ENCODE results near the gene SLC28A3. TPM values are rescaled to one million over a fixed set of nuclear protein-coding genes. Genes with fewer than 3 reads are reported as not detected.

SLC28A3 gene
- total and polyA plus RNA-seq, 2 of the 8 experiments (the other 6 are each of a cell fraction or from before 2014, with no cell fraction given): 0.02 TPM; not detected in 1

DNA sequence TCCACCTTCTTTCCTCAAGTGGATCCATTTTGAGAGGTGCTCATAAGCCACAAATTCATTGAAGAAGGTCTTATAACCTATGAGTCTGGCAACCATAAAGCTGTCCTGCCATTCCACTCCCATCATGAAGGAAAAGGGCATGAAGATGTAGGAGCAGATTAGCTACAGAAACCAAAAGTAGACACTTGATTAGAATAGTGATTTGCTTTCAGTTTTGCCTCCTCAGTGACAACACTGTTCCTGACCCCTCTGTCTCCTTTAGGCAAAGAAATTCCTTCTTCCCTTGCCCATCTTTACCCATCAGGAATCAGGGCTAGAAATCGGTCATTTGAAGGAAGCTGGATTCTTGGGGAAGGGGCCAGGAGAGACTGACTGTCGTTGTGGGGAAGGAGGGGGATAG is 55.2 kb downstream of the SLC28A3 start:
- no peak overlapping the region for H4K8ac ChIP-seq (ENCODE audit: extremely low read depth, insufficient read depth, low read length)
- H3K9ac ChIP-seq (replicated peaks in 1 of 4; ENCODE audit: extremely low read depth in 1 of 4, low read depth in 3 of 4, low read length in 3 of 4): no peak overlapping the region
- no peak overlapping the region for H3K23ac ChIP-seq (ENCODE audit: insufficient read length)
- no peak overlapping the region for H2BK120ac ChIP-seq (replicated peaks; ENCODE audit: low read depth, low read length)
- POLR2A ChIA-PET (ENCODE audit: partially characterized antibody): interaction anchor here (1.2 kb wide), 1 partner anchor 12 kb away, joined by 3 read pairs; no protein-coding TSS in a partner anchor
- H2AK5ac ChIP-seq (ENCODE audit: low read depth, low read length): no peak overlapping the region
- H3K27me3 ChIP-seq (replicated peaks in 1 of 4; ENCODE audit: control insufficient read depth in 3 of 4, extremely low read depth in 1 of 4, insufficient read depth in 3 of 4, low read length in 3 of 4): no peaks in the 10 kb centered on the region; a peak in 1 of 7 replicates
- no peaks in the 10 kb centered on the region for H3K4me1 ChIP-seq (replicated peaks in 1 of 4; ENCODE audit: control insufficient read depth in 3 of 4, insufficient read depth in 4 of 4, low read length in 3 of 4)
- no peak overlapping the region for H2AFZ ChIP-seq (ENCODE audit: low read length)
- no peak overlapping the region for H4K5ac ChIP-seq (ENCODE audit: insufficient read length, low read depth, low read length)
- no peaks in the 10 kb centered on the region for H3K79me1 ChIP-seq (ENCODE audit: low read depth, low read length)
- H3K27ac ChIP-seq (ENCODE audit: low read depth, low read length): no peak overlapping the region
- WGBS, 2 experiments (ENCODE audit: extremely low coverage in 1 of 2, insufficient coverage in 1 of 2, insufficient read length in 1 of 2, insufficient replicate concordance in 2 of 2, low coverage in 1 of 2, low lambda C conversion rate in 2 of 2, missing lambda C conversion rate in 1 of 2): 92% methylated on average over 2 of the region's 2 CpGs; no CpG with 5 or more reads in 1 of the 2 experiments
- no peak overlapping the region for H2BK5ac ChIP-seq (ENCODE audit: low read depth, low read length)
- no peak overlapping the region for H3K4ac ChIP-seq (replicated peaks; ENCODE audit: insufficient read length, low read depth, low read length)
- no peaks in the 10 kb centered on the region for H4K20me1 ChIP-seq (replicated peaks in 1 of 2; ENCODE audit: control insufficient read depth in 1 of 2, insufficient read depth in 2 of 2, low read length in 2 of 2)
- CTCF ChIA-PET (ENCODE audit: partially characterized antibody): interaction anchor here (1.3 to 4.4 kb wide), 3 partner anchors 10 to 30 kb away, joined by 4 to 37 read pairs (median 6); no protein-coding TSS in a partner anchor
- H3K18ac ChIP-seq (ENCODE audit: extremely low read depth, low read length): no peak overlapping the region
- H3K9me3 ChIP-seq (ENCODE audit: insufficient read depth in 2 of 2, low read depth in 1 of 2, low read length in 1 of 2): no peaks in the 10 kb centered on the region
- no peak overlapping the region for H4K91ac ChIP-seq (replicated peaks; ENCODE audit: insufficient read length, low read length)
- no peaks in the 10 kb centered on the region for H3K79me2 ChIP-seq (ENCODE audit: control insufficient read depth in 1 of 2, insufficient read depth in 2 of 2, low read length in 2 of 2)
- FAIRE-seq (no peak), DNase-seq (ENCODE audit: low read depth in 1 of 2, low spot score in 2 of 2) (no peak)
- H3K36me3 ChIP-seq (ENCODE audit: control insufficient read depth in 2 of 4, insufficient read depth in 4 of 4, low read length in 3 of 4): no peaks in the 10 kb centered on the region
- H2BK12ac ChIP-seq (ENCODE audit: low read depth, low read length): no peak overlapping the region
- H3K4me3 ChIP-seq (ENCODE audit: extremely low read depth in 1 of 4, insufficient read depth in 2 of 4, low read depth in 3 of 4, low read length in 4 of 4): no peak overlapping the region
- H3K4me2 ChIP-seq (ENCODE audit: insufficient read depth in 1 of 2, low read depth in 2 of 2, low read length in 2 of 2): no peak overlapping the region
- H3K23me2 ChIP-seq (ENCODE audit: low read depth, low read length): no peaks in the 10 kb centered on the region
- H3K56ac ChIP-seq (replicated peaks; ENCODE audit: insufficient read length, low read depth, low read length): no peak overlapping the region
- H3K14ac ChIP-seq (ENCODE audit: insufficient read length): no peak overlapping the region
- no peak overlapping the region for H2BK15ac ChIP-seq (ENCODE audit: low read length)
- no peak overlapping the region for H2BK20ac ChIP-seq (ENCODE audit: low read length)
- no peak for TF ChIP-seq TAF1 (IDR thresholded peaks at IDR 0.05; ENCODE audit: low read depth, low read length)
- no peak for TF ChIP-seq SRF (IDR thresholded peaks at IDR 0.05; ENCODE audit: low read depth, low read length)
- no peak for TF ChIP-seq SP4 (IDR thresholded peaks at IDR 0.05; ENCODE audit: low read length)
- TF ChIP-seq, protein P1, sequence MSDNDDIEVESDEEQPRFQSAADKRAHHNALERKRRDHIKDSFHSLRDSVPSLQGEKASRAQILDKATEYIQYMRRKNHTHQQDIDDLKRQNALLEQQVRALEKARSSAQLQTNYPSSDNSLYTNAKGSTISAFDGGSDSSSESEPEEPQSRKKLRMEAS (IDR thresholded peaks at IDR 0.05): no peak
- no peak for TF ChIP-seq YY1 (IDR thresholded peaks at IDR 0.05; ENCODE audit: low read depth, low read length)
- TF ChIP-seq TBP (IDR thresholded peaks at IDR 0.05; ENCODE audit: low read depth, low read length): no peak
- TF ChIP-seq CREB1 (IDR thresholded peaks at IDR 0.05): no peak
- TF ChIP-seq PHF8 (conservative IDR thresholded peaks at IDR 0.05; ENCODE audit: low read depth, low read length): no peak
- TF ChIP-seq KDM4A (IDR thresholded peaks at IDR 0.05; ENCODE audit: low read depth, low read length, severe bottlenecking): no peak
- no peak for TF ChIP-seq SUZ12 (IDR thresholded peaks at IDR 0.05; ENCODE audit: low read length)
- no peak for TF ChIP-seq RNF2 (IDR thresholded peaks at IDR 0.05; ENCODE audit: borderline replicate concordance, low read depth, low read length, missing control alignments, poor library complexity, severe bottlenecking)
- no peak for TF ChIP-seq ASH2L (IDR thresholded peaks at IDR 0.05; ENCODE audit: low read length)
- no peak for TF ChIP-seq TAF7 (optimal IDR thresholded peaks at IDR 0.05; ENCODE audit: borderline replicate concordance, low read depth, low read length)
- no peak for TF ChIP-seq FOSL1 (IDR thresholded peaks at IDR 0.05; ENCODE audit: insufficient read depth, low read depth, low read length)
- TF ChIP-seq EP300 (IDR thresholded peaks at IDR 0.05; ENCODE audit: borderline replicate concordance in 1 of 2, low read depth in 2 of 2, low read length in 2 of 2): no peak
